Stimulated activated naive CD8-positive, alpha-beta T cell treated with anti-CD3 and anti-CD28 coated beads, Interleukin-15, Interleukin-2, amounts not matched to agents 100 ng/mL and 50 ng/mL, for 24 hours (primary cell): ENCODE results near the gene SQSTM1.
A peak's percentile ranks its signal among the peaks of the same experiment; 100 is the strongest.
"Not testable (repeated sequence)": the region's sequence is repeated elsewhere in the genome, so short reads cannot be mapped to it uniquely, and the experiment has no call there.

Experiments
- H3K27ac Mint-ChIP-seq: one replicate; pipeline ENCODE4 v1.8.0; 2021; ENCODE audit warnings: mild to moderate bottlenecking, mixed read lengths
- H3K27me3 Mint-ChIP-seq: one replicate; pipeline ENCODE4 v1.8.0; 2021; ENCODE audit warnings: mixed read lengths
- H3K36me3 Mint-ChIP-seq: one replicate; pipeline ENCODE4 v1.8.0; 2021; ENCODE audit warnings: low read depth, mixed read lengths
- H3K4me1 Mint-ChIP-seq: one replicate; pipeline ENCODE4 v1.8.0; 2021; ENCODE audit warnings: low read depth, mixed read lengths
- H3K4me3 Mint-ChIP-seq: one replicate; pipeline ENCODE4 v1.8.0; 2021; ENCODE audit warnings: mild to moderate bottlenecking, mixed read lengths
- H3K9me3 Mint-ChIP-seq: one replicate; pipeline ENCODE4 v1.8.0; 2021; ENCODE audit warnings: mixed read lengths

SQSTM1 gene

DNA sequence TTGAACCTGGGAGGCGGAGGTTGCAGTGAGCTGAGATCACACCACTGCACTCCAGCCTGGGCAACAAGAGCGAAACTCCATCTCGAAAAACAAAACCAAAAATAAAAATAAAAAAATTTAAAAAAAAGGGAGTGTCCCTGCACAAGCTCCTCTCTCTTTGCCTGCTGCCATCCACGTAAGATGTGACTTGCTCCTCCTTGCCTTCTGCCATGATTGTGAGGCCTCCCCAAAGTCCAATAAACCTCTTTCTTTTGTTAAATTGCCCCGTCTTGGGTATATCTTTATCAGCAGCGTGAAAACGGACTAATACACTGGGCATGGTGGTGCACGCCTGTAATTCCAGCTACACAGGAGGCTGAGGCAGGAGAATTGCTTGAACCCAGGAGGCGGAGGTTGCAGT, 31.4 kb upstream of the SQSTM1 start:
- H3K36me3 Mint-ChIP-seq, H3K4me3 Mint-ChIP-seq, H3K27me3 Mint-ChIP-seq, H3K9me3 Mint-ChIP-seq, H3K27ac Mint-ChIP-seq: not testable (repeated sequence)
- H3K4me1 Mint-ChIP-seq, result peaks cover 13% of the 10 kb centered on the region

GRCh38 chr5:179791881-179792611, 28.7 kb upstream of the SQSTM1 start:
- H3K4me3 Mint-ChIP-seq, result no peak overlapping the region
- no peaks in the 10 kb centered on the region for H3K9me3 Mint-ChIP-seq
- H3K27me3 Mint-ChIP-seq, result no peaks in the 10 kb centered on the region
- H3K4me1 Mint-ChIP-seq, result peaks cover 26% of the 10 kb centered on the region
- H3K27ac Mint-ChIP-seq, result no peak overlapping the region
- H3K36me3 Mint-ChIP-seq, result peaks cover 4% of the 10 kb centered on the region

DNA sequence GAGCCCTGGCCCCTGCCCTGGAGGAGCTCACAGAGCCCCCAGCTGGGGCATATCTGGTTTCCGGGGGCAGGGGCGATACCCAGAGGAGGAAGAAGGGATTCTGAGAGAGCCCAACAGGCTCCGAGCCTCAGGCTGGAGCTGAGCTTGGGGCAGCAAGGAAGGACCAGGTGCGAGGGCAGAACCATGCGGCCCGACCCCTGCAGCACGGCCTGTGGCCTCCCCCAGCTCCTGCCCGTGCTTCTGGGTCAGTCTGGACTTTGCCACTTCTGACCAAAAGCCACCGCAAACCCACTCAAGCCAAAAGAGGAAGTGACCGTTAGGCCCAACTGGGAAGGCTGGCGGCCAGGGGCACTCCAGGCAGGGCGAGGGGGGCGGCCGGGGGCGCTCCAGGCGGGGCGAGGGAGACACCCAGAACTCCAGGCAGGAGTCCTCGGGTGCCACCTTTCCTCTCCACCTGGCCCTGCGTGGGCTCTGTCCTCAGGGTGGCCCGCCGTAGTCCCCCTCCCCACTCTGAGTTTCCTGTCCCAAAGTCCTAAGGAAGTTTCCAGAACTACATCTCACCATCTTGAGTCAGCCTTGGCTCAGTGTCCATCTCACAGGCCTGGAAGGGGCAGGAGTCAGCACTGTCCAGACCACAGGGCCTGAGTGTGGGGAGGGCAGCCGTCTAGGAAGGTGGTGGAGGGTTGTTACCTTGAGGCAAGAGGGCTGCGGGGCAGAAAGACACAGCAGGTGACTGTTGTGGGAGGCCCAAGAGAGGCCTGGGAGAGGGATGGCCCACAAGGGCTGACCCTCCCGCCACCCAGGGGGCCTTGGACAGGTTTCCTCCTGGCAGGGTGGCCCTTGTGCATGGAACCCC, 27.9 kb upstream of the SQSTM1 start:
- Mint-ChIP-seq H3K9me3 (no peaks in the 10 kb centered on the region), H3K27me3 (no peaks in the 10 kb centered on the region), H3K4me3 (no peak overlapping the region), H3K36me3 (peaks cover 5% of the 10 kb centered on the region), H3K27ac (no peak overlapping the region), H3K4me1 (peaks cover 26% of the 10 kb centered on the region)

GRCh38 chr5:179793468-179794139, 27.1 kb upstream of the SQSTM1 start, which contains the start of gene LTC4S:
Gene LTC4S (plus strand): TSS chr5:179793986. CDS start chr5:179794081, 95 bp downstream.
- H3K9me3 Mint-ChIP-seq, result no peaks in the 10 kb centered on the region
- no peaks in the 10 kb centered on the region for H3K27me3 Mint-ChIP-seq
- peak within 1 kb of the TSS; percentile 55 for H3K4me3 Mint-ChIP-seq
- peaks cover 26% of the 10 kb centered on the region for H3K4me1 Mint-ChIP-seq
- no peak within 1 kb of the TSS for H3K27ac Mint-ChIP-seq
- peaks cover 5% of the 10 kb centered on the region for H3K36me3 Mint-ChIP-seq

DNA sequence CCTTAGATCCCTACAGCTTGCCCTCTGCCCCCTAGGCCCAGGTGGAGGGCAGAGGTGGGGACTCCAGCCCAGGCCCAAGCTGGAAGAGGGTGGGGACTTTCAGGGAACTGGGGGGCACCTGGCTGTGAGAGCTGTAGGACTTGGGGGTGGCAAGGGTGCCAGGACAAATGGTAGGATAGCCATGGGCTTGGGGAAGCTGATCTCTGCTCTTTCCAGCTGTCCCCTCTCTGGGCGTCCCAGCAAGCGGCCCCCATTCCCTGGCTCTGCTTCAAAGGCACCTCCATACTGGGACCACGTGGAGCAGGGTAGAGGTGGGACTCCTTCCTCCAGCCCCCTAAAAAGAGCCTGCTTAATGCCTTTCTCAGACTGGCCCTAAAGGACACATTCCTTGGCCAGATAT, 26.5 kb upstream of the SQSTM1 start:
- Mint-ChIP-seq H3K4me1 (peaks cover 26% of the 10 kb centered on the region), H3K27me3 (no peaks in the 10 kb centered on the region), H3K4me3 (no peak overlapping the region), H3K9me3 (no peaks in the 10 kb centered on the region), H3K27ac (no peak overlapping the region), H3K36me3 (peaks cover 9% of the 10 kb centered on the region)

- Mint-ChIP-seq H3K36me3 (peaks cover 13% of the 10 kb centered on the region), H3K4me3 (peak overlapping the region; percentile 55), H3K4me1 (peaks cover 26% of the 10 kb centered on the region), H3K9me3 (no peaks in the 10 kb centered on the region), H3K27ac (no peak overlapping the region), H3K27me3 (no peaks in the 10 kb centered on the region)
Measured at GRCh38 chr5:179794575-179794974, 26.1 kb upstream of the SQSTM1 start.

- Mint-ChIP-seq H3K9me3 (no peaks in the 10 kb centered on the region), H3K36me3 (peaks cover 18% of the 10 kb centered on the region), H3K27ac (no peak overlapping the region), H3K4me1 (peaks cover 26% of the 10 kb centered on the region), H3K4me3 (peak overlapping the region; percentile 55), H3K27me3 (no peaks in the 10 kb centered on the region)
Measured at GRCh38 chr5:179795049-179795862, 25.4 kb upstream of the SQSTM1 start.

GRCh38 chr5:179795863-179796833, 24.6 kb upstream of the SQSTM1 start:
- H3K9me3 Mint-ChIP-seq, result no peaks in the 10 kb centered on the region
- H3K4me1 Mint-ChIP-seq, result peaks cover 26% of the 10 kb centered on the region
- peak overlapping the region; percentile 55 for H3K4me3 Mint-ChIP-seq
- H3K27me3 Mint-ChIP-seq, result no peaks in the 10 kb centered on the region
- no peak overlapping the region for H3K27ac Mint-ChIP-seq
- H3K36me3 Mint-ChIP-seq, result peaks cover 18% of the 10 kb centered on the region

DNA sequence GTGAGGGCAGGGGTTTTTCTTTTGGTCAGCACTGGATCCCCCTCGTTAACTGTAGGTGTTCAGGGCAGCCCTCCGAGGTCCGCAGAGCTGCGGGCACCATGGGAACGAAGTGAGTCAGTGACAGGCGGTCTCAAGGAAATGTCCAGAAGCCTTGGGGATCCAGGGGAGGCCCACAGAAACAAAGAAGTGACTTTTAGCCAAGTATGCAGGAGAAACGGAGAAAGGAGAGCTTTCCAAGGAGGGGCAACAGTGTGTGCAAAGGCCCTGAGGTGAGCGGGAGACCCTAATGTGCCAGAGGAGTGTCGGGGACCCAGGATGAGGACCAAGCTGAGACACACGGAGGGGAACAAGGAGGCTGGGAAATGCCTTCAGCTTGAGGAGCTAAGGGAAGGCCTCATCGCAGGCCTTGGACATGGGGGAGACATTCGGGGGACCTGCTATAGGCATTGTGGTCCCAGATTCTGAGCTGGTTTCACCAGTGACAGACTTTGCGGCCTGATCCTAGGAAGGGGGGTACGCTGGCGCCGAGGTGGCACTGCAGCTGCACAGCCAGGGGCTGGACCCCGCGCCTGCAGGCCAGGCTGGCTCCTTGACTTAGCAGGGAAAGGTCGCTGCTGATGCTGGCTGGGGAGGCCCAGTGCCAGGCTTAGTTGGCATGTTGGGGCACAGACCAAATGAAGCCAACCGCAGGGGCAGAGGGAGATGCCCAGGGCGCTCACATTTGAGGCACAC, 23.7 kb upstream of the SQSTM1 start:
- Mint-ChIP-seq H3K27me3 (no peaks in the 10 kb centered on the region), H3K36me3 (peaks cover 22% of the 10 kb centered on the region), H3K4me1 (peaks cover 31% of the 10 kb centered on the region), H3K4me3 (peak overlapping the region; percentile 55), H3K9me3 (no peaks in the 10 kb centered on the region), H3K27ac (no peak overlapping the region)

DNA sequence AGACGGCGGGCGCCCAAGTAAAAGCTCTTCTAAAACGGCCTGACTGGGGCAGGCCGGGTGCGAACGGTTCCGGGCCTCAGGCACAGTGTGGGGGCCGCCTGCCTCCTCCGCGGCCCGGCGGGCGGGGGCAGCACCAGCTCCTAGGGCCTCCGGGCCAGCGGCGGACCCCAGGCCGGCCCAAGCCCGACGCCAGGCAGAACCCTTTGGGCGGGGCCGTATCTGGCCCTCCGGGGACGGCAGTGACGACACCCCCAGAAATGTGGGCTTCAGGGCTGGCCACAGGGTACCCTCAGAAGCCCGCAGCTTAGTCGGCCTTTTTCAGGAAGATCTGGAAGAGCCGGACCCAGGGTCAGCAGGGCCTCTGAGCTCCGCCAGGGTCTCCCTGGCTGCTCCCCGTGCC, 23.0 kb upstream of the SQSTM1 start:
- Mint-ChIP-seq H3K27ac (no peak overlapping the region), H3K4me3 (no peak overlapping the region), H3K36me3 (peaks cover 22% of the 10 kb centered on the region), H3K27me3 (no peaks in the 10 kb centered on the region), H3K4me1 (peaks cover 37% of the 10 kb centered on the region), H3K9me3 (no peaks in the 10 kb centered on the region)

DNA sequence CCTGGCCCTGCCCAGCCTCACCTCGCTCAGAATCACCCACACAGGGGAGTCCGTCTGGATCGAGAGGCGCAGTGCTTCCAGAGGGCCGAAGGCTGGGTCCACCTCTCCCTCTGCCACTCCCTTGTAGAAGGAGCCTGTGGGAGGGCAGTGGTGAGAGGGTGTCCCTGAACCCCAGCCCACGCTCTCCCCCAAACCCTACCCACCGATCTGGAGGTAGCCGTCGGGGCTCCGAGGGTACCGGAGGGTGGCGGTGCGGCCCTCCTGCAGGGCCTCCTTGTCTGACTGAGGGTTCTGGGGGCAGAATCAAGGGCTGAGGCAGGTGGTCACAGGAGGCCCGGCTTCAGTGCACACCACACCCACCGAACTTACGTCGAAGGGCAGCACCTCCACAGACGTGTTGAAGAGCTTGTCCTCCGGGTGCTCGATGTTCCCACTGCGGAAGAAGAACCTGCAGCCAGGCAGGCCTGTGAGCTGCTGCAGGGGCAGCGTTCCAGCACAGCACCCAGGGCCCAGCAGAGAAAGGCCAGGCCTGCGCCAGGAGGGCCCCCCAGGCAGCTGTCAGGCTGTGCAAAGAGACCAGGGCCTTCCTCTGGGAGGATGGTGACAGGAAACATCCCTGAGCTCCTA, 22.4 kb upstream of the SQSTM1 start:
- Mint-ChIP-seq H3K36me3 (peaks cover 22% of the 10 kb centered on the region), H3K9me3 (no peaks in the 10 kb centered on the region), H3K4me3 (no peak overlapping the region), H3K27ac (no peak overlapping the region), H3K4me1 (peaks cover 37% of the 10 kb centered on the region), H3K27me3 (no peaks in the 10 kb centered on the region)

- no peaks in the 10 kb centered on the region for H3K27me3 Mint-ChIP-seq
- H3K4me1 Mint-ChIP-seq, result peaks cover 35% of the 10 kb centered on the region
- no peak overlapping the region for H3K27ac Mint-ChIP-seq
- H3K36me3 Mint-ChIP-seq, result peaks cover 22% of the 10 kb centered on the region
- no peak overlapping the region for H3K4me3 Mint-ChIP-seq
- no peaks in the 10 kb centered on the region for H3K9me3 Mint-ChIP-seq
Measured at GRCh38 chr5:179798771-179799643, 21.7 kb upstream of the SQSTM1 start.
